Smooth muscle cell (in vitro differentiated cells): ENCODE data around the gene ROR1. TPM values are rescaled to one million over a fixed set of nuclear protein-coding genes. Genes with fewer than 3 reads are reported as not detected.

Experiments used
- DNase-seq: peaks from one replicate; lab custom pipeline; 2025; ENCODE audit not compliant: unreplicated experiment; lab: John Stamatoyannopoulos, UW
- H2AFZ ChIP-seq: fragments of 200-600 bp; sonication (generic); 2 replicates; pipeline ENCODE4 v1.6.0; 2016; ENCODE audit warnings: antibody characterized with exemption, low read depth, mild to moderate bottlenecking
- H3F3A ChIP-seq: fragments of 200-600 bp; sonication (generic); 2 replicates; pipeline ENCODE4 v1.6.0; 2017; ENCODE audit warnings: antibody characterized with exemption, low read depth
- H3K27ac ChIP-seq: fragments of 200-600 bp; sonication (generic); 2 replicates; pipeline ENCODE4 v1.5.1; 2016; ENCODE audit warnings: low read depth, mild to moderate bottlenecking
- H3K27me3 ChIP-seq: fragments of 200-600 bp; sonication (generic); 2 replicates; pipeline ENCODE4 v1.6.1; 2016; ENCODE audit warnings: low read depth, mild to moderate bottlenecking
- H3K36me3 ChIP-seq: fragments of 200-600 bp; sonication (generic); 2 replicates; pipeline ENCODE4 v1.5.1; 2016; ENCODE audit warnings: low read depth
- H3K4me1 ChIP-seq: fragments of 200-600 bp; sonication (generic); 2 replicates; pipeline ENCODE4 v1.5.1; 2016; ENCODE audit warnings: low read depth
- H3K4me2 ChIP-seq: fragments of 200-600 bp; sonication (generic); 2 replicates; pipeline ENCODE4 v1.6.0; 2016; ENCODE audit warnings: mild to moderate bottlenecking
- H3K4me3 ChIP-seq: fragments of 200-600 bp; sonication (generic); 2 replicates; pipeline ENCODE4 v1.5.1; 2016; ENCODE audit warnings: mild to moderate bottlenecking
- H3K79me2 ChIP-seq: fragments of 200-600 bp; sonication (generic); 2 replicates; pipeline ENCODE4 v1.6.0; 2016; ENCODE audit warnings: low read depth, mild to moderate bottlenecking
- H3K9ac ChIP-seq: fragments of 200-600 bp; sonication (generic); 2 replicates; pipeline ENCODE4 v1.6.0; 2016; ENCODE audit warnings: low read depth
- H3K9me3 ChIP-seq: fragments of 200-600 bp; sonication (generic); replicated peaks from 2 replicates; pipeline ENCODE4 v1.5.1; 2016; ENCODE audit warnings: low read depth
- H4K20me1 ChIP-seq: fragments of 200-600 bp; sonication (generic); 2 replicates; pipeline ENCODE4 v1.6.0; 2016; ENCODE audit warnings: low read depth
- CTCF ChIP-seq: fragments of 200-600 bp; sonication (generic); IDR thresholded peaks from 2 replicates; pipeline ENCODE4 v1.5.1; 2017; ENCODE audit warnings: borderline replicate concordance, mild to moderate bottlenecking, antibody characterized with exemption; ENCODE audit not compliant: insufficient read depth, poor library complexity, severe bottlenecking
- WGBS: methylation state at CpG from one replicate; pipeline ENCODE4 v1.1.7; 2016; ENCODE audit warnings: low lambda C conversion rate; 5-methylcytosine and 5-hydroxymethylcytosine counted together
- polyA plus RNA-seq: library from polyadenylated mRNA; unstranded; fragments of >200 nt; fragmentation: Nextera tagmentation; extraction: Ambion mirVana; gene quantifications from 2 replicates; pipeline ENCODE4 v1.2.1, GENCODE V29; 2016
- total RNA-seq: library from RNA; depleted of rRNA; stranded (reverse); fragments of >200 nt; gene quantifications from 2 replicates; pipeline ENCODE4 v1.2.3, GENCODE V29; 2014

ROR1 gene
- total and polyA plus RNA-seq, 2 experiments from 2014 or later, result 3.3 to 7.2 TPM

- peaks cover 3% of the 10 kb centered on the region for H4K20me1 ChIP-seq
- H3K9me3 ChIP-seq, result no peaks in the 10 kb centered on the region
- no peak overlapping the region for H3K27ac ChIP-seq
- no peak overlapping the region for H3K4me2 ChIP-seq
- H3K36me3 ChIP-seq, result no peaks in the 10 kb centered on the region
- DNase-seq, result no peak
- H3K27me3 ChIP-seq, result peaks cover 39% of the 10 kb centered on the region
- H3K9ac ChIP-seq, result no peak overlapping the region
- WGBS, result 90% methylated on average over 6 of the region's 6 CpGs
- H3K4me1 ChIP-seq, result peaks cover 22% of the 10 kb centered on the region
- H2AFZ ChIP-seq, result no peak overlapping the region
- TF ChIP-seq CTCF, result no peak
- H3F3A ChIP-seq, result peaks cover 3% of the 10 kb centered on the region
- no peaks in the 10 kb centered on the region for H3K79me2 ChIP-seq
- H3K4me3 ChIP-seq, result no peak overlapping the region
These were observed 135.7 kb downstream of the ROR1 start for GRCh38 chr1:63909526-63909925.

GRCh38 chr1:63911049-63911448, 137.2 kb downstream of the ROR1 start:
- DNase-seq, result no peak
- 93% methylated on average over 4 of the region's 4 CpGs for WGBS
- H3K79me2 ChIP-seq, result no peaks in the 10 kb centered on the region
- no peak overlapping the region for H3K4me2 ChIP-seq
- no peaks in the 10 kb centered on the region for H3K36me3 ChIP-seq
- no peak overlapping the region for H3K4me3 ChIP-seq
- TF ChIP-seq CTCF, result no peak
- peaks cover 18% of the 10 kb centered on the region for H3K4me1 ChIP-seq
- H3K9me3 ChIP-seq, result no peaks in the 10 kb centered on the region
- H3F3A ChIP-seq, result peaks cover 3% of the 10 kb centered on the region
- no peak overlapping the region for H2AFZ ChIP-seq
- H3K9ac ChIP-seq, result no peak overlapping the region
- H3K27ac ChIP-seq, result no peak overlapping the region
- peaks cover 54% of the 10 kb centered on the region for H3K27me3 ChIP-seq
- H4K20me1 ChIP-seq, result peaks cover 3% of the 10 kb centered on the region

GRCh38 chr1:63912643-63913042, 138.8 kb downstream of the ROR1 start:
- 37% methylated on average over 5 of the region's 5 CpGs for WGBS
- no peak overlapping the region for H3K4me3 ChIP-seq

More at GRCh38 chr1:63912643-63913042, 138.8 kb downstream of the ROR1 start:
- H2AFZ ChIP-seq, result no peak overlapping the region
- no peaks in the 10 kb centered on the region for H3K9me3 ChIP-seq
- peaks cover 18% of the 10 kb centered on the region for H3K4me1 ChIP-seq
- no peaks in the 10 kb centered on the region for H3K36me3 ChIP-seq
- H4K20me1 ChIP-seq, result peaks cover 3% of the 10 kb centered on the region
- no peak overlapping the region for H3K27ac ChIP-seq
- peaks cover 3% of the 10 kb centered on the region for H3F3A ChIP-seq
- DNase-seq, result no peak
- TF ChIP-seq CTCF, result no peak
- peak overlapping the region; percentile 43 for H3K4me2 ChIP-seq
- H3K79me2 ChIP-seq, result no peaks in the 10 kb centered on the region
- H3K27me3 ChIP-seq, result peaks cover 58% of the 10 kb centered on the region
- no peak overlapping the region for H3K9ac ChIP-seq
